ENCODE results near the gene RAB23. TPM values are rescaled to one million over a fixed set of nuclear protein-coding genes. Genes with fewer than 3 reads are reported as not detected.

RAB23 gene
- total RNA-seq, 6 donors from 2014 or later = 6.3 to 19.7 (median 9.1) TPM

- Histone ChIP-seq H3K4me3 (no peak overlapping the region), H3K27ac (no peak overlapping the region), H3K27me3 (no peaks in the 10 kb centered on the region), H3K4me1 (no peaks in the 10 kb centered on the region), H3K36me3 (peaks cover 0 to 41% (median 16%) of the 10 kb centered on the region in 4 donors), H3K9me3 (no peaks in the 10 kb centered on the region)
- ATAC-seq (ENCODE audit: low FRiP score in 2 of 2) = no peak
- TF ChIP-seq, protein P1, sequence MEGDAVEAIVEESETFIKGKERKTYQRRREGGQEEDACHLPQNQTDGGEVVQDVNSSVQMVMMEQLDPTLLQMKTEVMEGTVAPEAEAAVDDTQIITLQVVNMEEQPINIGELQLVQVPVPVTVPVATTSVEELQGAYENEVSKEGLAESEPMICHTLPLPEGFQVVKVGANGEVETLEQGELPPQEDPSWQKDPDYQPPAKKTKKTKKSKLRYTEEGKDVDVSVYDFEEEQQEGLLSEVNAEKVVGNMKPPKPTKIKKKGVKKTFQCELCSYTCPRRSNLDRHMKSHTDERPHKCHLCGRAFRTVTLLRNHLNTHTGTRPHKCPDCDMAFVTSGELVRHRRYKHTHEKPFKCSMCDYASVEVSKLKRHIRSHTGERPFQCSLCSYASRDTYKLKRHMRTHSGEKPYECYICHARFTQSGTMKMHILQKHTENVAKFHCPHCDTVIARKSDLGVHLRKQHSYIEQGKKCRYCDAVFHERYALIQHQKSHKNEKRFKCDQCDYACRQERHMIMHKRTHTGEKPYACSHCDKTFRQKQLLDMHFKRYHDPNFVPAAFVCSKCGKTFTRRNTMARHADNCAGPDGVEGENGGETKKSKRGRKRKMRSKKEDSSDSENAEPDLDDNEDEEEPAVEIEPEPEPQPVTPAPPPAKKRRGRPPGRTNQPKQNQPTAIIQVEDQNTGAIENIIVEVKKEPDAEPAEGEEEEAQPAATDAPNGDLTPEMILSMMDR (IDR thresholded peaks at IDR 0.05) = no peak
- TF ChIP-seq POLR2A (IDR thresholded peaks at IDR 0.05) = no peak
- TF ChIP-seq POLR2AphosphoS5 (IDR thresholded peaks at IDR 0.05) = no peak
- no peak for TF ChIP-seq EP300 (IDR thresholded peaks at IDR 0.05)
- 93 to 96% methylated on average over 4 of the region's 4 CpGs for WGBS, 2 donors
- no peak for DNase-seq
Observed at GRCh38 chr6:57141451-57142177, 80.5 kb downstream of the RAB23 start.

- WGBS, 2 donors = 91 to 93% methylated on average over 11 of the region's 11 CpGs
- H3K36me3 ChIP-seq = peaks cover 6 to 48% (median 26%) of the 10 kb centered on the region in 4 donors
- DNase-seq = no peak
- no peak for TF ChIP-seq POLR2AphosphoS5 (IDR thresholded peaks at IDR 0.05)
- TF ChIP-seq, protein P1 (IDR thresholded peaks at IDR 0.05) = no peak
- TF ChIP-seq POLR2A (IDR thresholded peaks at IDR 0.05) = no peak
- no peak for TF ChIP-seq EP300 (IDR thresholded peaks at IDR 0.05)
- H3K9me3 ChIP-seq = no peaks in the 10 kb centered on the region
- no peak for ATAC-seq (ENCODE audit: low FRiP score in 2 of 2)
- no peaks in the 10 kb centered on the region for H3K27me3 ChIP-seq
- H3K4me1 ChIP-seq = no peaks in the 10 kb centered on the region
- H3K4me3 ChIP-seq = no peak overlapping the region
- H3K27ac ChIP-seq = no peak overlapping the region
Observed at GRCh38 chr6:57138026-57138425, 84.1 kb downstream of the RAB23 start.

- Histone ChIP-seq H3K4me1 (no peaks in the 10 kb centered on the region), H3K36me3 (peaks cover 6 to 47% (median 22%) of the 10 kb centered on the region in 4 donors), H3K27ac (no peak overlapping the region), H3K4me3 (no peak overlapping the region), H3K27me3 (no peaks in the 10 kb centered on the region), H3K9me3 (no peaks in the 10 kb centered on the region)
- DNase-seq (no peak), ATAC-seq (ENCODE audit: low FRiP score in 2 of 2) (no peak)
- TF ChIP-seq POLR2A (IDR thresholded peaks at IDR 0.05) = no peak
- TF ChIP-seq, protein P1 (IDR thresholded peaks at IDR 0.05) = no peak
- TF ChIP-seq POLR2AphosphoS5 (IDR thresholded peaks at IDR 0.05) = no peak
- no peak for TF ChIP-seq EP300 (IDR thresholded peaks at IDR 0.05)
- WGBS, 2 donors = 86 to 90% methylated on average over 2 of the region's 2 CpGs
Observed at GRCh38 chr6:57137350-57137749, 84.8 kb downstream of the RAB23 start.

Other genes starting within 250 kb of the RAB23 start
- gene KIAA1586, start 175.6 kb downstream of the RAB23 start, total RNA-seq = 10 to 100 TPM in 2 of 6 donors, 1 to 10 TPM in 4; 2.7 to 11.3 (median 7.5) TPM
- 100 to 1,000 TPM in 1 of 6 donors, 10 to 100 TPM in 5; 39.7 to 117 (median 42.8) TPM for gene ZNF451, start 132.1 kb downstream of the RAB23 start, total RNA-seq
- gene BAG2, start 50.0 kb downstream of the RAB23 start, total RNA-seq = 1 to 10 TPM; 2.1 to 7.4 (median 4.4) TPM
- gene PRIM2, start 95.3 kb upstream of the RAB23 start, total RNA-seq = 10 to 100 TPM in 1 of 6 donors, 1 to 10 TPM in 5; 5.2 to 13.5 (median 7.3) TPM

Data from upper lobe of left lung (tissue), 6 donors.